NT2/D1 (cell line): ENCODE measurements around the gene NUCB1.

Experiments used
- SUZ12 ChIP-seq: IDR thresholded peaks from 2 replicates; pipeline ENCODE4 v1.6.1; 2011; ENCODE audit not compliant: insufficient read length, insufficient read depth; ENCODE audit errors: extremely low read depth
- YY1 ChIP-seq: IDR thresholded peaks from 2 replicates; pipeline ENCODE4 v1.6.1; 2011; ENCODE audit not compliant: insufficient read length, insufficient read depth
- ZNF274 ChIP-seq: IDR thresholded peaks from 2 replicates; pipeline ENCODE4 v1.6.1; 2011; ENCODE audit warnings: mild to moderate bottlenecking, low read depth, low read length

GRCh38 chr19:48873476-48874302, 26.4 kb upstream of the NUCB1 start:
- TF ChIP-seq ZNF274 (no peak), SUZ12 (no peak), YY1 (no peak)
